GM12801 (cell line): ENCODE measurements around the gene PTPRE.

ENCODE experiments used
- TF ChIP-seq, protein P1 (sequence below): IDR thresholded peaks from one replicate; pipeline ENCODE4 v1.5.1; 2011; ENCODE audit warnings: control low read depth; ENCODE audit not compliant: insufficient read length; ENCODE audit errors: extremely low read depth

Gene PTPRE

DNA sequence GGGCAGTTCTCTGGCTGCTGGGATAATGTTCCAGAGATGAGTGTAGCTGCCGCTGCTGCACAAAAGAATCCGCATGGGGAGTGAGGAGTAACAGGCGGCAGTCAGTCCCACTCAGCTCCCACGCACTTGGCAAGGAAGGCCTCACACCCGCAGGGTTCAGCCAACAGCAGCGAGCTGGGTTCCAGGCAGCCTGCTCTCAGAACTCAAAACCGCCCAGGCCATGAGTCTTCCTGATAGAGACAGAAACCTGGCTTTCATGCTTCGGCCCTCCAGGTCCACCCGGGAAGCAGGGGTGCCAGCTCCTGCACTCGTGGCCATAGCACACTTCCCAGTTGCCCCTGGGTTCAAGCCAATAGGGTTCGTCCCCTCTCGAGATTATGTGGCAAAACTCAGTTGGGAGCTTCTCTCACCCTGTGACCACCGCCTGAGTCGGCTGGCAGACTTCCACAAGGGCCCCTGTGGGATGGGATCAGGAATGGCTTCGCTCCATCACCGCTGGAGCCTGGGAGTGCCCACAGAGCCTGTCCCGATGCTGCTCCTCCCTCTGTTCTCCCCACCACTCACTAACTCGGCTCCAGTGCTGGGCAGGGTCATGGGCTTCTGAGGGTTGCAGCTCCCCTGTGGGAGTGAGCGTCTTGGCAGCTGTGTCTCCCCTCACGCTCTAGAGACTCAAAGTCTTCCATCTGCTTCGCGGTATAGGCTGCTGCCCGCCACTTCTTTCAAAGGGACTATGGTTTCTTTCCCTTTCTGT, 34.7 kb upstream of the PTPRE start:
- TF ChIP-seq, protein P1, sequence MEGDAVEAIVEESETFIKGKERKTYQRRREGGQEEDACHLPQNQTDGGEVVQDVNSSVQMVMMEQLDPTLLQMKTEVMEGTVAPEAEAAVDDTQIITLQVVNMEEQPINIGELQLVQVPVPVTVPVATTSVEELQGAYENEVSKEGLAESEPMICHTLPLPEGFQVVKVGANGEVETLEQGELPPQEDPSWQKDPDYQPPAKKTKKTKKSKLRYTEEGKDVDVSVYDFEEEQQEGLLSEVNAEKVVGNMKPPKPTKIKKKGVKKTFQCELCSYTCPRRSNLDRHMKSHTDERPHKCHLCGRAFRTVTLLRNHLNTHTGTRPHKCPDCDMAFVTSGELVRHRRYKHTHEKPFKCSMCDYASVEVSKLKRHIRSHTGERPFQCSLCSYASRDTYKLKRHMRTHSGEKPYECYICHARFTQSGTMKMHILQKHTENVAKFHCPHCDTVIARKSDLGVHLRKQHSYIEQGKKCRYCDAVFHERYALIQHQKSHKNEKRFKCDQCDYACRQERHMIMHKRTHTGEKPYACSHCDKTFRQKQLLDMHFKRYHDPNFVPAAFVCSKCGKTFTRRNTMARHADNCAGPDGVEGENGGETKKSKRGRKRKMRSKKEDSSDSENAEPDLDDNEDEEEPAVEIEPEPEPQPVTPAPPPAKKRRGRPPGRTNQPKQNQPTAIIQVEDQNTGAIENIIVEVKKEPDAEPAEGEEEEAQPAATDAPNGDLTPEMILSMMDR: no peak

DNA sequence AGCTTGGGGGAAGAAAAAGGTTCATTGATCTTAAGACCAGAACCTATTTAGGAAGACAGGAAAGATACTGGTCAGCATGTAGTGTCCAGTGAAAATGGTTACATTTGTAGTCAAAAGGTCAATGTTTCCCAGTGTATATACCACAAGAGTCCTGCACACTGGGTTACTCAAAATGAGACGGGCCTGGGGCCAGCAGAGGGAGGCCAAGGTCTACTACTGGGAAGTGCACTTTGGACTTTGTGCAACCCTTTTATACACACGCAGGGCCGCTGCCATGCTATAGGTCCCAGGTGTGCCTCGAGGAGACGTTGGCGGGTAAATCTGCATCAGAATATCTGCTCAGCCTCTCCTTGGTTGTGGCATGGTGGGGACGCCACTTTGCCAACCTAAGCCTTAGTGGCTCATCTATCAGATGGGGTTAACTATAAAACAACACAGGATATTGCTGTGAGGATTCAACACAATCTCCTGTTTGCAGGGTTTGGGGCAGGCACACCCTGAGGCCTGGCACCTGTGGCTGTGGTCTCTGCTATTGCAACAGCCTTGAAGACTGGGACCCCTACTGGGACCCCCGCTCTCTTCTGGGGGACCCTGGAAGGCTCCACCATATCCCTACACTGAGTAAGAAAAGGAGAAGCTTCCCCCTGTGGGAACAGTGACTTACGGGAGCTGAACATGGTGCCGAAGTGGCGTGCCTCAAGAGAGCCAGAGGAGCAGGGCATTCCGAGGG, 33.9 kb upstream of the PTPRE start:
- TF ChIP-seq, protein P1: no peak

DNA sequence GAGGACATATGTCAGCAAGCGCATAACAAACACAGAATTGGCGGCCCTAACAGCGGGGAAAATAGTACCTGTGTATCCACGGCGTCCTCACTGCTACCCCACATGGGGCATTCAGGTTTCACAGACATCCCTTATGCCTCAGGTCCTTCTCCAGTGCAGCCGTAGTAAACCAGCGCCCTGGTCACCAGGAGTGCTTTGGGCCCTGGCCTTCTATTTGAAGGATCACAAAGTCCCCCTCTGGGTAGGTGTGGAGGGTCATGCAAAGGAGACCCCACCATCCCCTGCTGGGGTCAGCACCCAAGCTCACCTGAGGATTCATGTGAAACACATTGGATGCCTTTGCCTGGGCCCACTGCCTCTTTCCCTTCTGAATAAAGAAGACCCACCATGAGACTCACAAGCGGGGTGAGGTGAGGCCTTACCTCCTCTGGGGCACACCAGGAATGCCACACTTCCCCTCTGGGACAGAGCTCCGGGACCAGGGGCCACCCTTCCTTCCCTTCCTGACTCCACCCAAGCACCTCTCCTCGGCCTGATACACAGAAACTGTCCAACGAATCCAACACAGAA, 32.9 kb upstream of the PTPRE start:
- TF ChIP-seq, protein P1: no peak

DNA sequence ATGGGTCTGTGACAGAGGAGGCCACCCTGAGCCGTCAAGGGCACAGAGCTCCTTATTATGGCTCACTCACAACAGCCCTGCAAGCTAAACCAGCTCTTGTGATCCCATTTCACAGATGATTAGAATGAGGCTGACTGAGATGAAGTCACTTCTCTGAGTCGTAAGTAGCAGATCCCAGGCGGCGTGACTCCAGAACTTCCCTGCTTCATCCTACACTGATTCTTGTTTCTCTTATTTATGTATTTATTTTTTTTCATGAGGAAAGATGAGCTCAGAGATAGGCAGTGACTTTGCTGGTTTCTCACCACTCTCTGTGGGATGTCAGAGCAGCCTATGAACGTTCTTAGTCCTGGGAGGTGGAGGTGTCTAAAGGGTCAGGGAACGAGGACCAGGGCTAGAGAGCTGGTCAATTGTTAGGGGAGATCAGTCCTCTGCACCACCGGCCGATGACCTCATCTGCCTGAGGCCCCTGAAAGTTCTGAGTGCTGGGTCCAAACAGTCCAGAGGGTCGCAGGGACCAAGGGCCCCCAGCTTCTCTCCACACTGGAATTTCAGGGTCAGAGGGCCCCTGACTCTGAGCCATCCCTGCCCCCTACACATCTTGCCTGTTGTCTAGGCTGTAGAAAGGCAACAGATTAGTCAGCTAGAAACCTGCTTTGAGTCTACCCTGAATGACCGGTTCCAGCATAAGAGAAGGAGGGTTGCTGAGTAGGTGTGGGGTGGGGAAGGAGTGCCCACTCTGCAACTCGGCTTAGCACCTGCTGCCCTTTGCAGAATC, 32.0 kb upstream of the PTPRE start:
- TF ChIP-seq, protein P1: no peak

- TF ChIP-seq, protein P1: no peak
Measured at GRCh38 chr10:127875449-127875765, 31.5 kb upstream of the PTPRE start.

DNA sequence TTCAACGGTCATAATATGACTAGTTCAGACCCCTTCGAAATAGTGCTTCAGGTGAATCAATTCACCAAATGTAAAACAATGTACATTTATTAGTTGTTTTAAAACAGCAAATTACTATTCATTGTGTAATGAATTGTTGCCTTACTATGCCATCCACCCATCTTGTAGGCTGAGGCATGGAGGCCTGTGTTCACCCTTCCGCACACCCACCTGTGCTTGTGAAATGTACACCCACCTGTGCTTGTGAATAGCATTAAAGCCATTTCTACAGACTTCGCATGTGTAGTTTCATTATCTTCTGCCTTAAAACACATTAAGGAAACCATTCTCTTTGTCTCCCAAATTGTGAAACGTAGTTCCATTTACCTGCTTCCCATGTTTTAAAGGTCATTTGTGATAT, 31.0 kb upstream of the PTPRE start:
- TF ChIP-seq, protein P1: no peak

DNA sequence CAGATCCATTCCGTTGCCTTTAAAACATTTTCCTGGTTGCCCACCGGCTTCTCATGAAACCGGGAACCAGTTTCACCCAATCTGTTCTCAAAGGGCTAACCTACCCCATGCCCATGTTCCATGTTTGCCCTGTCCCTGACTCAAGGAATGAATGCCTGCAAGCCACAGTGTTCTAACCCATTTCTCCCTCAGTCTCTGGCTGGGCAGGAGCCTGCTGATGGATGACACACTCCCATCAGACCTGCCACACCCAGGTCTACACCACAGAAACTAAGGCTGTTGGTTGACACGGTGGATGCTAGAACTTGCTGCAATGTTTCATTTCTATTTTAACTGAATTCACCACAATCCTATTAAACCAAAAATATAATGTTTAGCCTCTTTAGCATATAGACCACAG, 29.8 kb upstream of the PTPRE start:
- TF ChIP-seq, protein P1: no peak
